ENCODE results near the gene OR5AC2.

DNA sequence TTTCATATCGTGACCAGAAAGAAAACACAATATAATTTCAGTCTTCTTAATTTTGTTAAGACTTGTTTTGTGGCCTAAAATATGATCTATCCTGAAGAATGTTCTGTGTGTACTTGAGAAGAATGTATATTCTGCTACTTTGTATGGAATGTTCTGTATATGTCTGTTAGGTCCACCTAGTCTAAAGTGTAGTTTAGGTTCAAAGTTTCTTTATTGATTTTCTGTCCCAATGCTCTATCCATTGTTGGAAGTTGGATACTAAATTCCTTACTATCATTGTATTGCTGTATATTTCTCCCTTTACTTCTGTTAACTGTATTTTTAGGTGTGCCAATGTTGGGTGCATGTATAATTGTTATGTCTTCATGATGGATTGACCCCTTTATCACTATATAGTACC, 21.2 kb downstream of the OR5AC2 start:
- TF ChIP-seq POLR2A (IDR thresholded peaks at IDR 0.05; ENCODE audit: low read depth, low read length) (no peak), TAF1 (IDR thresholded peaks at IDR 0.05; ENCODE audit: low read depth, low read length) (no peak), SPI1 (IDR thresholded peaks at IDR 0.05; ENCODE audit: low read depth, low read length) (no peak)
